WTC11 (cell line): Measurements from ENCODE around the gene IRF8.

ENCODE experiments used
- CREM ChIP-seq: sonication (generic); formaldehyde crosslinking; IDR thresholded peaks from 2 replicates; pipeline ENCODE4 v1.8.1; 2022; ENCODE audit warnings: mild to moderate bottlenecking, missing genetic modification reagents, moderate library complexity
- CTCF ChIP-seq: fragments of 200-600 bp; IDR thresholded peaks from 2 replicates; pipeline ENCODE4 v1.8.0; 2022; ENCODE audit warnings: antibody characterized with exemption
- FOXK1 ChIP-seq: sonication (generic); formaldehyde crosslinking; IDR thresholded peaks from 2 replicates; pipeline ENCODE4 v1.8.0; 2022; ENCODE audit warnings: mild to moderate bottlenecking, moderate library complexity, missing genetic modification reagents
- KAT7 ChIP-seq: sonication (generic); formaldehyde crosslinking; IDR thresholded peaks from 2 replicates; pipeline ENCODE4 v1.8.1; 2023; ENCODE audit warnings: missing genetic modification reagents, mild to moderate bottlenecking, borderline replicate concordance
- NR2C2 ChIP-seq: sonication (generic); formaldehyde crosslinking; IDR thresholded peaks from 2 replicates; pipeline ENCODE4 v1.8.0; 2022; ENCODE audit warnings: mild to moderate bottlenecking, missing genetic modification reagents
- RORB ChIP-seq: fragments of 250-450 bp; sonication (Bioruptor Pico); IDR thresholded peaks from 2 replicates; pipeline ENCODE4 v1.9.0; 2021; ENCODE audit warnings: mild to moderate bottlenecking
- SP1 ChIP-seq: sonication (generic); formaldehyde crosslinking; conservative IDR thresholded peaks from 2 replicates; pipeline ENCODE4 v1.8.1; 2022; ENCODE audit warnings: missing genetic modification reagents
- TCF7 ChIP-seq: sonication (generic); formaldehyde crosslinking; IDR thresholded peaks from 2 replicates; pipeline ENCODE4 v1.8.0; 2022; ENCODE audit warnings: mild to moderate bottlenecking, low read depth, missing genetic modification reagents, moderate library complexity
- ZNF138 ChIP-seq: sonication (generic); formaldehyde crosslinking; conservative IDR thresholded peaks from 2 replicates; pipeline ENCODE4 v1.8.1; 2022; ENCODE audit warnings: mild to moderate bottlenecking, moderate library complexity, missing genetic modification reagents
- ZNF232 ChIP-seq: sonication (generic); formaldehyde crosslinking; IDR thresholded peaks from 2 replicates; pipeline ENCODE4 v1.8.0; 2022; ENCODE audit warnings: mild to moderate bottlenecking, missing genetic modification reagents
- ZNF317 ChIP-seq: sonication (generic); formaldehyde crosslinking; IDR thresholded peaks from 2 replicates; pipeline ENCODE4 v1.8.1; 2023; ENCODE audit warnings: low read depth, mild to moderate bottlenecking, moderate library complexity, missing genetic modification reagents, borderline replicate concordance
- TF ChIP-seq, protein P1 (sequence below): sonication (generic); formaldehyde crosslinking; IDR thresholded peaks from 2 replicates; pipeline ENCODE4 v1.8.0; 2022; ENCODE audit warnings: mild to moderate bottlenecking, missing genetic modification reagents
- TF ChIP-seq, protein P2 (sequence below): sonication (generic); formaldehyde crosslinking; IDR thresholded peaks from 2 replicates; pipeline ENCODE4 v1.8.1; 2022; ENCODE audit warnings: low read depth, mild to moderate bottlenecking, moderate library complexity, missing genetic modification reagents, borderline replicate concordance

DNA sequence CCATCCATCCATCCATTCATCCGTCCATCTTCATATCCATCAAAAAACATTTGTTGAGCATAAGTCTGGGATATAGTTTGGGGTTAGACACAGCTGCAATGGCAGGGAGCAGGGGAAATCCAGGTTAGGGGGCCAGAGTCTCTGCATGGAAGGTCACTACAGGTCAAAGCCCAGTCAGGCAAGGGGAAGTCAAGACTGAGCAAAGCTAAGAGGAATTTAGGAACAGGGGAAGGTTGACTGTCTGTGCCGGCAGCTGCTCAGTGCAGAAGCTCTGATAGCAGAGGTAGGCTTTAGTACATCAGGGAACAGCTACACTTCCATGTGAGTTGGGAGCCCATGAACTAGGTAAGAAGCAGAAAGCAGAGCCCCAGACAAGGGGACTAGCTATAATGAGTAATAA lies 68.1 kb downstream of the IRF8 start:
- TF ChIP-seq CTCF (no peak), ZNF317 (CRISPR knock-in tag) (no peak), SP1 (CRISPR knock-in tag) (no peak), NR2C2 (no peak), TCF7 (CRISPR knock-in tag) (no peak), RORB (CRISPR knock-in tag) (no peak), ZNF138 (CRISPR knock-in tag) (no peak), KAT7 (CRISPR knock-in tag) (no peak), CREM (CRISPR knock-in tag) (no peak), FOXK1 (CRISPR knock-in tag) (no peak), ZNF232 (no peak)
- TF ChIP-seq, protein P1, sequence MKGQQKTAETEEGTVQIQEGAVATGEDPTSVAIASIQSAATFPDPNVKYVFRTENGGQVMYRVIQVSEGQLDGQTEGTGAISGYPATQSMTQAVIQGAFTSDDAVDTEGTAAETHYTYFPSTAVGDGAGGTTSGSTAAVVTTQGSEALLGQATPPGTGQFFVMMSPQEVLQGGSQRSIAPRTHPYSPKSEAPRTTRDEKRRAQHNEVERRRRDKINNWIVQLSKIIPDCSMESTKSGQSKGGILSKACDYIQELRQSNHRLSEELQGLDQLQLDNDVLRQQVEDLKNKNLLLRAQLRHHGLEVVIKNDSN (CRISPR knock-in tag) = no peak
- TF ChIP-seq, protein P2, sequence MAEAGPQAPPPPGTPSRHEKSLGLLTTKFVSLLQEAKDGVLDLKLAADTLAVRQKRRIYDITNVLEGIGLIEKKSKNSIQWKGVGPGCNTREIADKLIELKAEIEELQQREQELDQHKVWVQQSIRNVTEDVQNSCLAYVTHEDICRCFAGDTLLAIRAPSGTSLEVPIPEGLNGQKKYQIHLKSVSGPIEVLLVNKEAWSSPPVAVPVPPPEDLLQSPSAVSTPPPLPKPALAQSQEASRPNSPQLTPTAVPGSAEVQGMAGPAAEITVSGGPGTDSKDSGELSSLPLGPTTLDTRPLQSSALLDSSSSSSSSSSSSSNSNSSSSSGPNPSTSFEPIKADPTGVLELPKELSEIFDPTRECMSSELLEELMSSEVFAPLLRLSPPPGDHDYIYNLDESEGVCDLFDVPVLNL = no peak
